IMR-90 (cell line): ENCODE data around the gene ADARB2. TPM values are rescaled to one million over a fixed set of nuclear protein-coding genes. Genes with fewer than 3 reads are reported as not detected.

Experiments used
- ATAC-seq: fragments of 200-7000 bp; cut with Tn5 transposase; 2 replicates; pipeline ENCODE4 v1.9.1; 2020; ENCODE audit warnings: low read depth, mild to moderate bottlenecking, moderate library complexity
- BruUV-seq: library from RNA; stranded (reverse); fragments of 400-500 nt; replicated peaks from 2 replicates; lab custom pipeline; 2021; lab: Mats Ljungman, UMichigan
- CTCF ChIA-PET: fragments of 300-600 bp; formaldehyde crosslinking; extraction: SDS; loops from one replicate; lab custom pipeline; 2021; ENCODE audit warnings: antibody characterized with exemption; lab: Yijun Ruan, JAX
- POLR2A ChIA-PET: fragments of 300-600 bp; sonication (Branson Sonifier 250); formaldehyde crosslinking; loops from one replicate; lab custom pipeline; 2022; ENCODE audit warnings: antibody characterized with exemption; ENCODE audit not compliant: unreplicated experiment; lab: Charles Lee
- DNase-seq: peaks from one replicate; pipeline ENCODE4 v3.0.0; 2013
- H2AFZ ChIP-seq: replicated peaks from 2 replicates; pipeline ENCODE3; 2013; ENCODE audit warnings: low read length, mild to moderate bottlenecking; ENCODE audit not compliant: poor library complexity
- H2AK5ac ChIP-seq: 2 replicates; pipeline ENCODE4 v1.6.1; 2013; ENCODE audit warnings: low read depth, low read length, inconsistent platforms
- H2AK9ac ChIP-seq: replicated peaks from 2 replicates; pipeline ENCODE3; 2013; ENCODE audit warnings: mild to moderate bottlenecking, low read depth, low read length, moderate library complexity; ENCODE audit not compliant: poor library complexity
- H2BK120ac ChIP-seq: 2 replicates; pipeline ENCODE4 v1.6.1; 2013; ENCODE audit warnings: low read depth, low read length, inconsistent platforms
- H2BK15ac ChIP-seq: 3 replicates; pipeline ENCODE4 v1.6.1; 2013; ENCODE audit warnings: low read depth, low read length, inconsistent platforms
- H2BK20ac ChIP-seq: 2 replicates; pipeline ENCODE4 v1.6.1; 2013; ENCODE audit warnings: low read depth, mild to moderate bottlenecking, inconsistent platforms, low read length, moderate library complexity
- H2BK5ac ChIP-seq: 2 replicates; pipeline ENCODE4 v1.6.1; 2013; ENCODE audit warnings: mild to moderate bottlenecking, low read depth, low read length, inconsistent platforms; ENCODE audit not compliant: poor library complexity, severe bottlenecking
- H3K14ac ChIP-seq: replicated peaks from 2 replicates; pipeline ENCODE4 v1.6.1; 2013; ENCODE audit warnings: low read depth, low read length, inconsistent platforms
- H3K18ac ChIP-seq: 2 replicates; pipeline ENCODE4 v1.6.1; 2013; ENCODE audit warnings: low read depth, low read length, control low read depth
- H3K23ac ChIP-seq: 2 replicates; pipeline ENCODE4 v1.6.1; 2013; ENCODE audit warnings: low read depth, low read length, inconsistent platforms
- H3K27ac ChIP-seq: 2 replicates; pipeline ENCODE4 v1.5.1; 2013; ENCODE audit warnings: mild to moderate bottlenecking, control low read depth, low read length; ENCODE audit not compliant: insufficient read depth
- H3K27me3 ChIP-seq: 2 replicates; pipeline ENCODE4 v1.6.1; 2013; ENCODE audit warnings: low read length; ENCODE audit not compliant: control insufficient read depth, insufficient read depth
- H3K36me3 ChIP-seq: 2 replicates; pipeline ENCODE4 v1.6.1; 2013; ENCODE audit warnings: low read length, mixed read lengths; ENCODE audit not compliant: control insufficient read depth, insufficient read depth
- H3K4ac ChIP-seq: 2 replicates; pipeline ENCODE4 v1.6.1; 2013; ENCODE audit warnings: low read depth, low read length, inconsistent platforms
- H3K4me1 ChIP-seq: 2 replicates; pipeline ENCODE4 v1.6.1; 2013; ENCODE audit warnings: low read length, mixed read lengths; ENCODE audit not compliant: control insufficient read depth, insufficient read depth
- H3K4me2 ChIP-seq: 2 replicates; pipeline ENCODE4 v1.6.1; 2013; ENCODE audit warnings: low read depth, mild to moderate bottlenecking, control low read depth, low read length, moderate library complexity
- H3K4me3 ChIP-seq: 2 replicates; pipeline ENCODE4 v1.5.1; 2013; ENCODE audit warnings: low read depth, mild to moderate bottlenecking, control low read depth, low read length, moderate library complexity; ENCODE audit not compliant: insufficient read depth
- H3K56ac ChIP-seq: 2 replicates; pipeline ENCODE4 v1.6.1; 2013; ENCODE audit warnings: low read length, inconsistent platforms; ENCODE audit not compliant: insufficient read depth; ENCODE audit errors: extremely low read depth
- H3K79me1 ChIP-seq, 2 experiments: 2 replicates each; pipeline ENCODE4 v1.6.1; 2013; ENCODE audit warnings: low read length in 2 of 2, inconsistent platforms in 1 of 2, low read depth in 1 of 2
- H3K9ac ChIP-seq: 2 replicates; pipeline ENCODE4 v1.6.1; 2013; ENCODE audit warnings: low read depth, low read length, control low read depth
- H3K9me1 ChIP-seq: 2 replicates; pipeline ENCODE4 v1.6.1; 2013; ENCODE audit warnings: low read length, inconsistent platforms; ENCODE audit not compliant: insufficient read depth
- H3K9me3 ChIP-seq: 2 replicates; pipeline ENCODE4 v1.6.1; 2013; ENCODE audit warnings: low read length; ENCODE audit not compliant: control insufficient read depth, insufficient read depth
- H4K20me1 ChIP-seq: 2 replicates; pipeline ENCODE4 v1.6.1; 2013; ENCODE audit warnings: low read length, inconsistent platforms; ENCODE audit not compliant: insufficient read depth
- H4K5ac ChIP-seq: 2 replicates; pipeline ENCODE4 v1.6.1; 2013; ENCODE audit warnings: mild to moderate bottlenecking, low read depth, low read length, control low read depth
- H4K8ac ChIP-seq, 2 experiments: 2 replicates each; pipeline ENCODE4 v1.6.1; 2013; ENCODE audit warnings: low read depth in 2 of 2, low read length in 2 of 2, control low read depth in 1 of 2, inconsistent platforms in 1 of 2
- H4K91ac ChIP-seq: 2 replicates; pipeline ENCODE4 v1.6.1; 2013; ENCODE audit warnings: low read depth, low read length, inconsistent platforms; ENCODE audit not compliant: insufficient read depth
- CEBPB ChIP-seq: IDR thresholded peaks from 2 replicates; pipeline ENCODE4 v1.6.1; 2012; ENCODE audit warnings: low read depth, low read length, improper control_type of control experiment
- CHD1 ChIP-seq: IDR thresholded peaks from 2 replicates; pipeline ENCODE4 v1.6.1; 2012; ENCODE audit warnings: low read depth, low read length, improper control_type of control experiment
- FOS ChIP-seq: fragments of 150-350 bp; IDR thresholded peaks from 2 replicates; pipeline ENCODE4 v1.6.1; 2016; ENCODE audit warnings: low read depth, low read length
- MAFK ChIP-seq: IDR thresholded peaks from 2 replicates; pipeline ENCODE4 v1.6.1; 2012; ENCODE audit warnings: low read depth, low read length, improper control_type of control experiment
- MXI1 ChIP-seq: IDR thresholded peaks from 2 replicates; pipeline ENCODE4 v1.6.1; 2012; ENCODE audit warnings: low read depth, mild to moderate bottlenecking, low read length, moderate library complexity, borderline replicate concordance
- NFE2L2 ChIP-seq: fragments of 150-350 bp; IDR thresholded peaks from 2 replicates; pipeline ENCODE4 v1.6.1; 2016; ENCODE audit warnings: low read depth, mild to moderate bottlenecking, low read length
- RCOR1 ChIP-seq: IDR thresholded peaks from 2 replicates; pipeline ENCODE4 v1.6.1; 2012; ENCODE audit warnings: mild to moderate bottlenecking, low read length, improper control_type of control experiment; ENCODE audit not compliant: insufficient replicate concordance
- RFX5 ChIP-seq: IDR thresholded peaks from 2 replicates; pipeline ENCODE4 v1.8.0; 2012; ENCODE audit warnings: low read depth, mild to moderate bottlenecking, low read length, moderate library complexity
- SMC3 ChIP-seq: fragments of 150-350 bp; IDR thresholded peaks from 2 replicates; pipeline ENCODE4 v1.6.1; 2016; ENCODE audit warnings: low read depth, mild to moderate bottlenecking, antibody characterized with exemption, low read length, moderate library complexity
- WGBS, 2 experiments: methylation state at CpG; one replicate each; pipeline versions ENCODE4 v1.1.5 to v1.1.7; 2013; ENCODE audit warnings: missing lambda C conversion rate in 2 of 2; ENCODE audit not compliant: insufficient read length in 1 of 2; ENCODE audit errors: extremely low coverage in 2 of 2; 5-methylcytosine and 5-hydroxymethylcytosine counted together
- dilution Hi-C: fragments of 300-500 bp; cut with HindIII; formaldehyde crosslinking; loops from one replicate; pipeline ENCODE4 v1.14.3; 2018; ENCODE audit warnings: low sequenced_read_pairs; ENCODE audit not compliant: unreplicated experiment
- in situ Hi-C: fragments of 300-500 bp; cut with MboI; formaldehyde crosslinking; loops from 3 replicates; pipeline ENCODE4 v1.14.3; 2019; ENCODE audit warnings: low sequenced_read_pairs, inconsistent platforms, mixed read lengths
- intact Hi-C: fragments of 100-400 bp; cut with micrococcal nuclease; formaldehyde crosslinking; loops from 2 replicates; pipeline ENCODE4 v1.10.0; 2022
- polyA plus RNA-seq, 3 experiments: library from polyadenylated mRNA; depleted of rRNA; stranded (reverse); fragments of >200 nt; gene quantifications; 2 replicates each; pipeline ENCODE4 v1.2.3, GENCODE V29; 2012; ENCODE audit warnings: low replicate concordance in 1 of 3
- total RNA-seq: library from RNA; depleted of rRNA; stranded (reverse); fragments of >200 nt; gene quantifications from 2 replicates; pipeline ENCODE4 v1.2.3, GENCODE V29; 2012
- TF ChIP-seq, protein P1 (sequence below): fragments of 150-350 bp; IDR thresholded peaks from 2 replicates; pipeline ENCODE4 v1.6.1; 2017; ENCODE audit warnings: mild to moderate bottlenecking, antibody characterized with exemption, low read length, low read depth
- TF ChIP-seq, protein P2 (sequence below): conservative IDR thresholded peaks from 2 replicates; pipeline ENCODE4 v1.5.1; 2012; ENCODE audit warnings: mild to moderate bottlenecking, low read depth, low read length, improper control_type of control experiment
- TF ChIP-seq, protein P3 (sequence below): fragments of 150-350 bp; IDR thresholded peaks from 2 replicates; pipeline ENCODE4 v1.6.1; 2016; ENCODE audit warnings: low read depth, mild to moderate bottlenecking, low read length, moderate library complexity, borderline replicate concordance

Gene ADARB2
- total and polyA plus RNA-seq, 2 of the 4 experiments (the other 2 are of a cell fraction), result not detected

DNA sequence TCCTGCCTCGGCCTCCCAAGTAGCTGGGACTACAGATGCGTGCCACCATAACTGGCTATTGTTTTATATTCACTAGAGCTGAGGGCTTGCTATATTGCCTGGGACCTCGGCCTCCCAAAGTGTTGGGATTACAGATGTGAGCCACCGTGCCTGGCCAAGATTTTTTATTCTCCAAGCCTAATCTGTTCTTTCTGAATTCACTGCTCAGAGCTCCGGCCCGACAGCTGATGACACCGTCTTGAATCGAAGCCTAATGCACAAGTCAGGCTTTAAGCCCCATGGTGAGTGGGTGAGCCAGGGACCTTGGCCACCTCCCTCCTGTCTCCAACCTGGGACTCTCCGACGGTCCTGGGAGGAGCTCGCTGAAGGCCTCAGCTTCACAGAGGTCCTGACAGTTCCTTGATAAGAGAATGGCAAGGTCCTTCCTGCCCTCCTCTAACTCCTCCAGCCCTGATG lies 342.3 kb downstream of the ADARB2 start:
- H3K4me2 ChIP-seq, result no peak overlapping the region
- peaks cover 50% of the 10 kb centered on the region for H3K9me3 ChIP-seq
- dilution Hi-C loops (no loop called here), in situ Hi-C loops (no loop called here), intact Hi-C loops (no loop called here)
- 80% methylated on average over 1 of the region's 11 CpGs; no CpG with 5 or more reads in 1 of the 2 experiments for WGBS, 2 experiments
- no peak overlapping the region for H3K18ac ChIP-seq
- H2AK9ac ChIP-seq, result no peak overlapping the region
- H3K4ac ChIP-seq, result no peak overlapping the region
- H3K9me1 ChIP-seq, result no peaks in the 10 kb centered on the region
- no peak overlapping the region for H3K14ac ChIP-seq
- H4K91ac ChIP-seq, result no peak overlapping the region
- H4K8ac ChIP-seq, result no peak overlapping the region
- H2AFZ ChIP-seq, result no peak overlapping the region
- H3K27ac ChIP-seq, result no peak overlapping the region
- H3K36me3 ChIP-seq, result no peaks in the 10 kb centered on the region
- H2BK20ac ChIP-seq, result no peak overlapping the region
- no peak overlapping the region for H3K56ac ChIP-seq
- no peak overlapping the region for H3K4me3 ChIP-seq
- H3K79me1 ChIP-seq, result no peaks in the 10 kb centered on the region
- no peaks in the 10 kb centered on the region for H3K4me1 ChIP-seq
- H2BK5ac ChIP-seq, result no peak overlapping the region
- ChIA-PET CTCF (no interaction called here), POLR2A (no interaction called here)
- TF ChIP-seq FOS (no peak), CEBPB (no peak), NFE2L2 (no peak), SMC3 (no peak), RCOR1 (no peak), MAFK (no peak), CHD1 (no peak), RFX5 (no peak), MXI1 (no peak)
- TF ChIP-seq, protein P1, sequence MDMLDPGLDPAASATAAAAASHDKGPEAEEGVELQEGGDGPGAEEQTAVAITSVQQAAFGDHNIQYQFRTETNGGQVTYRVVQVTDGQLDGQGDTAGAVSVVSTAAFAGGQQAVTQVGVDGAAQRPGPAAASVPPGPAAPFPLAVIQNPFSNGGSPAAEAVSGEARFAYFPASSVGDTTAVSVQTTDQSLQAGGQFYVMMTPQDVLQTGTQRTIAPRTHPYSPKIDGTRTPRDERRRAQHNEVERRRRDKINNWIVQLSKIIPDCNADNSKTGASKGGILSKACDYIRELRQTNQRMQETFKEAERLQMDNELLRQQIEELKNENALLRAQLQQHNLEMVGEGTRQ, result no peak
- TF ChIP-seq, protein P2, sequence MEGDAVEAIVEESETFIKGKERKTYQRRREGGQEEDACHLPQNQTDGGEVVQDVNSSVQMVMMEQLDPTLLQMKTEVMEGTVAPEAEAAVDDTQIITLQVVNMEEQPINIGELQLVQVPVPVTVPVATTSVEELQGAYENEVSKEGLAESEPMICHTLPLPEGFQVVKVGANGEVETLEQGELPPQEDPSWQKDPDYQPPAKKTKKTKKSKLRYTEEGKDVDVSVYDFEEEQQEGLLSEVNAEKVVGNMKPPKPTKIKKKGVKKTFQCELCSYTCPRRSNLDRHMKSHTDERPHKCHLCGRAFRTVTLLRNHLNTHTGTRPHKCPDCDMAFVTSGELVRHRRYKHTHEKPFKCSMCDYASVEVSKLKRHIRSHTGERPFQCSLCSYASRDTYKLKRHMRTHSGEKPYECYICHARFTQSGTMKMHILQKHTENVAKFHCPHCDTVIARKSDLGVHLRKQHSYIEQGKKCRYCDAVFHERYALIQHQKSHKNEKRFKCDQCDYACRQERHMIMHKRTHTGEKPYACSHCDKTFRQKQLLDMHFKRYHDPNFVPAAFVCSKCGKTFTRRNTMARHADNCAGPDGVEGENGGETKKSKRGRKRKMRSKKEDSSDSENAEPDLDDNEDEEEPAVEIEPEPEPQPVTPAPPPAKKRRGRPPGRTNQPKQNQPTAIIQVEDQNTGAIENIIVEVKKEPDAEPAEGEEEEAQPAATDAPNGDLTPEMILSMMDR, result no peak
- TF ChIP-seq, protein P3, sequence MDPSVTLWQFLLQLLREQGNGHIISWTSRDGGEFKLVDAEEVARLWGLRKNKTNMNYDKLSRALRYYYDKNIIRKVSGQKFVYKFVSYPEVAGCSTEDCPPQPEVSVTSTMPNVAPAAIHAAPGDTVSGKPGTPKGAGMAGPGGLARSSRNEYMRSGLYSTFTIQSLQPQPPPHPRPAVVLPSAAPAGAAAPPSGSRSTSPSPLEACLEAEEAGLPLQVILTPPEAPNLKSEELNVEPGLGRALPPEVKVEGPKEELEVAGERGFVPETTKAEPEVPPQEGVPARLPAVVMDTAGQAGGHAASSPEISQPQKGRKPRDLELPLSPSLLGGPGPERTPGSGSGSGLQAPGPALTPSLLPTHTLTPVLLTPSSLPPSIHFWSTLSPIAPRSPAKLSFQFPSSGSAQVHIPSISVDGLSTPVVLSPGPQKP, result no peak
- H3K23ac ChIP-seq, result no peak overlapping the region
- BruUV-seq, result no TSS peak
- no peak overlapping the region for H4K5ac ChIP-seq
- H2BK15ac ChIP-seq, result no peak overlapping the region
- H3K27me3 ChIP-seq, result no peaks in the 10 kb centered on the region
- no peak overlapping the region for H2AK5ac ChIP-seq
- no peak overlapping the region for H2BK120ac ChIP-seq
- H4K20me1 ChIP-seq, result no peaks in the 10 kb centered on the region
- ATAC-seq (no peak), DNase-seq (no peak)
- no peak overlapping the region for H3K9ac ChIP-seq
